ENCODE data around the gene FAM181A.

Gene FAM181A

GRCh38 chr14:93893661-93894261 lies 33.4 kb upstream of the FAM181A start:
- DNase-seq: no peak
- Mint-ChIP-seq H3K27ac (no peak overlapping the region), H3K36me3 (ENCODE audit: insufficient read depth) (no peaks in the 10 kb centered on the region), H3K27me3 (peaks cover 32 to 48% of the 10 kb centered on the region in 2 donors), H3K9me3 (no peaks in the 10 kb centered on the region), H3K4me1 (ENCODE audit: low read depth in 2 of 2) (no peaks in the 10 kb centered on the region), H3K4me3 (no peak overlapping the region)
- ATAC-seq (replicated peaks): no peak

- H3K4me1 Mint-ChIP-seq (ENCODE audit: low read depth in 2 of 2): no peaks in the 10 kb centered on the region
These were observed 32.0 kb upstream of the FAM181A start for GRCh38 chr14:93895023-93895604.

GRCh38 chr14:93897476-93897845 lies 29.7 kb upstream of the FAM181A start:
- no peak overlapping the region for H3K27ac Mint-ChIP-seq
- no peak for ATAC-seq (replicated peaks)
- H3K4me3 Mint-ChIP-seq: no peak overlapping the region
- H3K4me1 Mint-ChIP-seq (ENCODE audit: low read depth in 2 of 2): no peaks in the 10 kb centered on the region
- DNase-seq: no peak
- H3K36me3 Mint-ChIP-seq (ENCODE audit: insufficient read depth): no peaks in the 10 kb centered on the region
- peaks cover 12 to 43% of the 10 kb centered on the region in 2 donors for H3K27me3 Mint-ChIP-seq
- H3K9me3 Mint-ChIP-seq: no peaks in the 10 kb centered on the region

More at GRCh38 chr14:93895023-93895604, 32.0 kb upstream of the FAM181A start:
- Mint-ChIP-seq H3K4me3 (no peak overlapping the region), H3K27ac (no peak overlapping the region), H3K27me3 (peaks cover 30 to 47% of the 10 kb centered on the region in 2 donors), H3K9me3 (no peaks in the 10 kb centered on the region), H3K36me3 (ENCODE audit: insufficient read depth) (no peaks in the 10 kb centered on the region)
- ATAC-seq (replicated peaks): no peak
- DNase-seq: no peak

- H3K9me3 Mint-ChIP-seq: no peaks in the 10 kb centered on the region
- no peak overlapping the region for H3K4me3 Mint-ChIP-seq
- peaks cover 19 to 47% of the 10 kb centered on the region in 2 donors for H3K27me3 Mint-ChIP-seq
- no peak overlapping the region for H3K27ac Mint-ChIP-seq
- no peaks in the 10 kb centered on the region for H3K4me1 Mint-ChIP-seq (ENCODE audit: low read depth in 2 of 2)
- no peaks in the 10 kb centered on the region for H3K36me3 Mint-ChIP-seq (ENCODE audit: insufficient read depth)
- DNase-seq (no peak), ATAC-seq (replicated peaks) (no peak)
These were observed 29.0 kb upstream of the FAM181A start for GRCh38 chr14:93898081-93898611.

- Mint-ChIP-seq H3K36me3 (ENCODE audit: insufficient read depth) (no peaks in the 10 kb centered on the region), H3K27ac (no peak overlapping the region), H3K9me3 (no peaks in the 10 kb centered on the region), H3K4me3 (no peak overlapping the region), H3K4me1 (ENCODE audit: low read depth in 2 of 2) (no peaks in the 10 kb centered on the region), H3K27me3 (peaks cover 24 to 53% of the 10 kb centered on the region in 2 donors)
- ATAC-seq (replicated peaks) (no peak), DNase-seq (no peak)
These were observed 28.4 kb upstream of the FAM181A start for GRCh38 chr14:93898731-93899130.

- DNase-seq (no peak), ATAC-seq (replicated peaks) (no peak)
- Mint-ChIP-seq H3K9me3 (no peaks in the 10 kb centered on the region), H3K36me3 (ENCODE audit: insufficient read depth) (no peaks in the 10 kb centered on the region), H3K4me1 (ENCODE audit: low read depth in 2 of 2) (no peaks in the 10 kb centered on the region), H3K27me3 (peaks cover 29 to 77% of the 10 kb centered on the region in 2 donors), H3K4me3 (no peak overlapping the region), H3K27ac (no peak overlapping the region)
These were observed 25.3 kb upstream of the FAM181A start for GRCh38 chr14:93901813-93902212.

- Mint-ChIP-seq H3K4me1 (ENCODE audit: low read depth in 2 of 2) (no peaks in the 10 kb centered on the region), H3K36me3 (ENCODE audit: insufficient read depth) (no peaks in the 10 kb centered on the region), H3K9me3 (no peaks in the 10 kb centered on the region), H3K27ac (no peak overlapping the region), H3K4me3 (no peak overlapping the region), H3K27me3 (peaks cover 29 to 72% of the 10 kb centered on the region in 2 donors)
- no peak for DNase-seq
- ATAC-seq (replicated peaks): no peak
These were observed 24.4 kb upstream of the FAM181A start for GRCh38 chr14:93902619-93903307.

GRCh38 chr14:93903342-93904184 lies 23.6 kb upstream of the FAM181A start:
- Mint-ChIP-seq H3K9me3 (no peaks in the 10 kb centered on the region), H3K36me3 (ENCODE audit: insufficient read depth) (no peaks in the 10 kb centered on the region), H3K27me3 (peaks cover 29 to 78% of the 10 kb centered on the region in 2 donors), H3K4me1 (ENCODE audit: low read depth in 2 of 2) (no peaks in the 10 kb centered on the region), H3K4me3 (no peak overlapping the region), H3K27ac (no peak overlapping the region)
- DNase-seq (no peak), ATAC-seq (replicated peaks) (no peak)

- no peak overlapping the region for H3K4me3 Mint-ChIP-seq
- H3K27me3 Mint-ChIP-seq: peaks cover 29 to 81% of the 10 kb centered on the region in 2 donors
- H3K27ac Mint-ChIP-seq: no peak overlapping the region
- no peak for ATAC-seq (replicated peaks)
- peaks cover under 1% of the 10 kb centered on the region for H3K36me3 Mint-ChIP-seq (ENCODE audit: insufficient read depth)
- no peaks in the 10 kb centered on the region for H3K9me3 Mint-ChIP-seq
- no peaks in the 10 kb centered on the region for H3K4me1 Mint-ChIP-seq (ENCODE audit: low read depth in 2 of 2)
- DNase-seq: no peak
These were observed 21.5 kb upstream of the FAM181A start for GRCh38 chr14:93905623-93906022.

GRCh38 chr14:93906341-93907329 lies 20.5 kb upstream of the FAM181A start:
- no peaks in the 10 kb centered on the region for H3K4me1 Mint-ChIP-seq (ENCODE audit: low read depth in 2 of 2)
- H3K36me3 Mint-ChIP-seq (ENCODE audit: insufficient read depth): peaks cover 2% of the 10 kb centered on the region
- peak; percentile 68 for ATAC-seq (replicated peaks)
- H3K27me3 Mint-ChIP-seq: peaks cover 29 to 78% of the 10 kb centered on the region in 2 donors
- no peaks in the 10 kb centered on the region for H3K9me3 Mint-ChIP-seq
- H3K27ac Mint-ChIP-seq: no peak overlapping the region
- H3K4me3 Mint-ChIP-seq: no peak overlapping the region
- peak; percentile 40 to 54 (median 41) for DNase-seq

- DNase-seq (no peak), ATAC-seq (replicated peaks) (no peak)
- H3K36me3 Mint-ChIP-seq (ENCODE audit: insufficient read depth): peaks cover 2% of the 10 kb centered on the region
- H3K4me3 Mint-ChIP-seq: no peak overlapping the region
- H3K9me3 Mint-ChIP-seq: peaks cover 0 to 2% of the 10 kb centered on the region in 2 donors
- no peaks in the 10 kb centered on the region for H3K4me1 Mint-ChIP-seq (ENCODE audit: low read depth in 2 of 2)
- no peak overlapping the region for H3K27ac Mint-ChIP-seq
- peaks cover 9 to 50% of the 10 kb centered on the region in 2 donors for H3K27me3 Mint-ChIP-seq
These were observed 17.6 kb upstream of the FAM181A start for GRCh38 chr14:93909429-93910128.

Measured in effector memory CD8-positive, alpha-beta T cell (primary cell).